ENCODE data around the gene PPP4R3A. TPM values are rescaled to one million over a fixed set of nuclear protein-coding genes. Genes with fewer than 3 reads are reported as not detected.

Gene PPP4R3A
- total RNA-seq, 3 donors from 2014 or later (not counting 1 experiment from before 2014, with no cell fraction given): 168 to 216 (median 180) TPM

GRCh38 chr14:91420686-91421085 lies 89.4 kb downstream of the PPP4R3A start:
- no peaks in the 10 kb centered on the region for H3K9me3 Mint-ChIP-seq
- intact Hi-C loops (cut with micrococcal nuclease): no loop called here
- 100% methylated on average over 2 of the region's 2 CpGs for WGBS (ENCODE audit: insufficient coverage)

DNA sequence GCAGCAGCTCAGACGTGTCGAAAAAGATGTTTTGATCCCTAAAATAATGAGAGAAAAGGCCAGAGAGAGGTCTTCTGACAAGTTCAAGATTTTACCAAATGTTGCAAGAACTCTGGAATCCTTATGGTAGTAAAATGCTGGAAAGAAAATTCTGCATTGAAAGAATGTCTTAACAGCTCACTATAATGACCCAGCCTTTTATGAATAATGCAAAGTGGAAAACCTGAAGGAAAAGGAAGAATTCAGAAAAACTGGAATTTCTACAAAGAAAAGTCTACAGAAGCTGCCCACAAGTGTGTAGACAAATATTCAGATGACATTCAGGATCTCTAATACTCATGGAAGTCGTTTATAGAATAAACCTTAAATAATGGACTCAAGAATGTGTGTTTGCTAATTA lies 90.7 kb downstream of the PPP4R3A start:
- Histone ChIP-seq H3K27ac (ENCODE audit: low read length) (peak overlapping the region; percentile 70), H3K27me3 (ENCODE audit: control insufficient read depth, insufficient read depth, low read length) (no peaks in the 10 kb centered on the region), H3K4me3 (ENCODE audit: low read length) (no peak overlapping the region), H3K9me3 (ENCODE audit: control insufficient read depth, insufficient read depth, low read length) (no peaks in the 10 kb centered on the region), H3K4me1 (ENCODE audit: control insufficient read depth, insufficient read depth, low read length) (peaks cover 28% of the 10 kb centered on the region), H3K36me3 (ENCODE audit: control insufficient read depth, insufficient read depth, low read length) (peaks cover 5% of the 10 kb centered on the region)
- Mint-ChIP-seq H3K4me3 (peak overlapping the region; percentile 55), H3K27me3 (ENCODE audit: low read depth in 2 of 2) (no peaks in the 10 kb centered on the region), H3K4me1 (peaks cover 29 to 37% of the 10 kb centered on the region in 2 donors), H3K27ac (peak overlapping the region; percentile 80 to 99), H3K36me3 (no peaks in the 10 kb centered on the region), H3K9me3 (no peaks in the 10 kb centered on the region)
- DNase-seq (no peak), ATAC-seq (no peak)
- intact Hi-C loops (cut with micrococcal nuclease): loop anchor here (2.0 to 5.0 kb wide), 3 partner anchors 91 to 357 kb away; partner anchors contain the start of genes PPP4R3A and RPS6KA5
- WGBS (ENCODE audit: insufficient coverage): 45% methylated on average over 2 of the region's 3 CpGs
- TF ChIP-seq, protein P1, sequence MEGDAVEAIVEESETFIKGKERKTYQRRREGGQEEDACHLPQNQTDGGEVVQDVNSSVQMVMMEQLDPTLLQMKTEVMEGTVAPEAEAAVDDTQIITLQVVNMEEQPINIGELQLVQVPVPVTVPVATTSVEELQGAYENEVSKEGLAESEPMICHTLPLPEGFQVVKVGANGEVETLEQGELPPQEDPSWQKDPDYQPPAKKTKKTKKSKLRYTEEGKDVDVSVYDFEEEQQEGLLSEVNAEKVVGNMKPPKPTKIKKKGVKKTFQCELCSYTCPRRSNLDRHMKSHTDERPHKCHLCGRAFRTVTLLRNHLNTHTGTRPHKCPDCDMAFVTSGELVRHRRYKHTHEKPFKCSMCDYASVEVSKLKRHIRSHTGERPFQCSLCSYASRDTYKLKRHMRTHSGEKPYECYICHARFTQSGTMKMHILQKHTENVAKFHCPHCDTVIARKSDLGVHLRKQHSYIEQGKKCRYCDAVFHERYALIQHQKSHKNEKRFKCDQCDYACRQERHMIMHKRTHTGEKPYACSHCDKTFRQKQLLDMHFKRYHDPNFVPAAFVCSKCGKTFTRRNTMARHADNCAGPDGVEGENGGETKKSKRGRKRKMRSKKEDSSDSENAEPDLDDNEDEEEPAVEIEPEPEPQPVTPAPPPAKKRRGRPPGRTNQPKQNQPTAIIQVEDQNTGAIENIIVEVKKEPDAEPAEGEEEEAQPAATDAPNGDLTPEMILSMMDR (IDR thresholded peaks at IDR 0.05): no peak

More at GRCh38 chr14:91420686-91421085, 89.4 kb downstream of the PPP4R3A start:
- Mint-ChIP-seq H3K4me3 (no peak overlapping the region), H3K27me3 (ENCODE audit: low read depth in 2 of 2) (no peaks in the 10 kb centered on the region), H3K27ac (no peak overlapping the region), H3K4me1 (peaks cover 19 to 28% of the 10 kb centered on the region in 2 donors), H3K36me3 (no peaks in the 10 kb centered on the region)
- Histone ChIP-seq H3K9me3 (ENCODE audit: control insufficient read depth, insufficient read depth, low read length) (no peaks in the 10 kb centered on the region), H3K4me1 (ENCODE audit: control insufficient read depth, insufficient read depth, low read length) (peaks cover 15% of the 10 kb centered on the region), H3K27me3 (ENCODE audit: control insufficient read depth, insufficient read depth, low read length) (no peaks in the 10 kb centered on the region), H3K4me3 (ENCODE audit: low read length) (no peak overlapping the region), H3K27ac (ENCODE audit: low read length) (no peak overlapping the region), H3K36me3 (ENCODE audit: control insufficient read depth, insufficient read depth, low read length) (no peaks in the 10 kb centered on the region)
- TF ChIP-seq, protein P1 (IDR thresholded peaks at IDR 0.05): no peak
- ATAC-seq (no peak), DNase-seq (peak in 1 of 2 donors; percentile 5)

DNA sequence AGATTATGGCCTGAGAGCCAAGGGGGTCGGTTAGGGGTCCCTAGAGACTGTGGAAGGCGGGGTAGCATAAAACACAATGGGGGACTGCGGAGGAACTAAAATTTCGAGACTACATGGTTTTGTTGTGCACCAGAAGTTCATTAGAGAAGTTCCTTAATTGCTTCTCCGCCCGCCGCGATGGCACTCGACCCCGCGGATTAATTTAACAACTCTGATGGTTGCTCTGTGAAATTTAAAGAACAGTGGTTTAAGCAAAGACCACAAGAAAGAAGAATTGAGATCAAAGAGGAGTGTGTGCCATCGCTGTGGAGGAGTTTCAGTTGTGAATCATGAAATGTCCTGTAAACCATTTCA lies 91.1 kb downstream of the PPP4R3A start:
- Mint-ChIP-seq H3K27ac (peak overlapping the region; percentile 80 to 99), H3K9me3 (no peaks in the 10 kb centered on the region), H3K4me1 (peaks cover 33 to 40% of the 10 kb centered on the region in 2 donors), H3K4me3 (peak overlapping the region; percentile 55), H3K27me3 (ENCODE audit: low read depth in 2 of 2) (no peaks in the 10 kb centered on the region), H3K36me3 (no peaks in the 10 kb centered on the region)
- Histone ChIP-seq H3K4me3 (ENCODE audit: low read length) (no peak overlapping the region), H3K27ac (ENCODE audit: low read length) (peak overlapping the region; percentile 70), H3K9me3 (ENCODE audit: control insufficient read depth, insufficient read depth, low read length) (no peaks in the 10 kb centered on the region), H3K36me3 (ENCODE audit: control insufficient read depth, insufficient read depth, low read length) (peaks cover 8% of the 10 kb centered on the region), H3K4me1 (ENCODE audit: control insufficient read depth, insufficient read depth, low read length) (peaks cover 32% of the 10 kb centered on the region), H3K27me3 (ENCODE audit: control insufficient read depth, insufficient read depth, low read length) (no peaks in the 10 kb centered on the region)
- TF ChIP-seq, protein P1 (IDR thresholded peaks at IDR 0.05): peak; percentile 63
- intact Hi-C loops (cut with micrococcal nuclease): loop anchor here (2.0 to 5.0 kb wide), 3 partner anchors 92 to 357 kb away; partner anchors contain the start of genes PPP4R3A and RPS6KA5
- DNase-seq (peak in 1 of 2 donors; percentile 85), ATAC-seq (no peak)
- 5% methylated on average over 12 of the region's 12 CpGs for WGBS (ENCODE audit: insufficient coverage)

Data from natural killer cell (primary cell).